OCI-LY7 (cell line): ENCODE measurements around the gene PKN1. TPM values are rescaled to one million over a fixed set of nuclear protein-coding genes. Genes with fewer than 3 reads are reported as not detected.

Experiments
- BruUV-seq: library from RNA; stranded (reverse); fragments of 400-500 nt; replicated peaks from 2 replicates; lab custom pipeline; 2021; lab: Mats Ljungman, UMichigan
- CTCF ChIA-PET: fragments of 300-600 bp; sonication (Branson Sonifier 250); formaldehyde crosslinking; loops from one replicate; lab custom pipeline; 2022; ENCODE audit warnings: antibody characterized with exemption; ENCODE audit not compliant: unreplicated experiment; lab: Charles Lee
- POLR2A ChIA-PET: fragments of 300-600 bp; sonication (Branson Sonifier 250); formaldehyde crosslinking; loops from one replicate; lab custom pipeline; 2022; ENCODE audit warnings: antibody characterized with exemption; lab: Charles Lee
- DNase-seq: peaks from one replicate; pipeline ENCODE4 v3.0.0-alpha.2; 2015; ENCODE audit warnings: low spot score
- H2AFZ ChIP-seq: fragments of 200-600 bp; sonication (generic), shearing (Covaris generic); 2 replicates; pipeline ENCODE4 v1.6.1; 2014; ENCODE audit warnings: mild to moderate bottlenecking, antibody characterized with exemption, low read length, moderate library complexity
- H3K27ac ChIP-seq: fragments of 200-600 bp; sonication (generic); 2 replicates; pipeline ENCODE4 v1.5.1; 2014; ENCODE audit warnings: mixed run types, low read depth, mild to moderate bottlenecking, moderate library complexity, low read length, inconsistent platforms; ENCODE audit not compliant: poor library complexity, severe bottlenecking
- H3K36me3 ChIP-seq: fragments of 200-600 bp; sonication (generic); 2 replicates; pipeline ENCODE4 v1.6.1; 2014; ENCODE audit warnings: mild to moderate bottlenecking, antibody characterized with exemption, low read length, moderate library complexity, mixed read lengths; ENCODE audit not compliant: insufficient read depth
- H3K4me1 ChIP-seq: fragments of 200-600 bp; sonication (generic); 2 replicates; pipeline ENCODE4 v1.5.1; 2014; ENCODE audit warnings: mild to moderate bottlenecking, low read length; ENCODE audit not compliant: insufficient read depth, poor library complexity, severe bottlenecking
- H3K4me2 ChIP-seq: fragments of 200-600 bp; sonication (generic); 2 replicates; pipeline ENCODE4 v1.6.1; 2014; ENCODE audit warnings: mild to moderate bottlenecking, low read length
- H3K4me3 ChIP-seq: fragments of 200-600 bp; sonication (generic); 2 replicates; pipeline ENCODE4 v1.5.1; 2014; ENCODE audit warnings: mild to moderate bottlenecking, low read depth, low read length; ENCODE audit not compliant: poor library complexity, severe bottlenecking
- H3K79me2 ChIP-seq: fragments of 200-600 bp; sonication (generic); 2 replicates; pipeline ENCODE4 v1.6.1; 2016; ENCODE audit warnings: low read depth, mild to moderate bottlenecking, low read length, moderate library complexity, mixed read lengths; ENCODE audit not compliant: insufficient read depth
- H3K9me2 ChIP-seq: fragments of 200-600 bp; sonication (generic); 2 replicates; pipeline ENCODE4 v1.6.1; 2016; ENCODE audit warnings: mild to moderate bottlenecking, low read length, mixed read lengths; ENCODE audit not compliant: insufficient read depth
- H3K9me3 ChIP-seq: fragments of 200-600 bp; sonication (generic); 2 replicates; pipeline ENCODE4 v1.6.1; 2014; ENCODE audit warnings: mild to moderate bottlenecking, mixed run types, low read length, mixed read lengths
- H4K20me1 ChIP-seq: fragments of 200-600 bp; sonication (generic); 2 replicates; pipeline ENCODE4 v1.6.1; 2014; ENCODE audit warnings: mild to moderate bottlenecking, antibody characterized with exemption, low read length, moderate library complexity, mixed read lengths; ENCODE audit not compliant: insufficient read depth
- EZH2phosphoT487 ChIP-seq: fragments of 200-600 bp; sonication (generic); IDR thresholded peaks from 2 replicates; pipeline ENCODE4 v1.6.1; 2018; ENCODE audit warnings: low read depth, borderline replicate concordance, mild to moderate bottlenecking, mixed run types, antibody characterized with exemption, low read length, moderate library complexity, mixed read lengths
- intact Hi-C: fragments of 100-400 bp; cut with micrococcal nuclease; formaldehyde crosslinking; loops from one replicate; pipeline ENCODE4 v1.10.0; 2022; ENCODE audit not compliant: unreplicated experiment
- total RNA-seq, 2 experiments: library from RNA; depleted of rRNA in 1 of 2; stranded (reverse); fragments of >200 nt in 1 of 2; shearing (Covaris generic) in 1 of 2; gene quantifications; 2 replicates each; pipeline ENCODE4 v1.2.3, GENCODE V29; 2014 to 2022
- TF ChIP-seq, protein P1 (sequence below): fragments of 200-600 bp; sonication (generic); conservative IDR thresholded peaks from 2 replicates; pipeline ENCODE4 v1.5.1; 2014; ENCODE audit warnings: mild to moderate bottlenecking, antibody characterized with exemption, low read length, moderate library complexity, mixed read lengths

Gene PKN1
- total RNA-seq, 2 experiments from 2014 or later, result 117 to 233 TPM

DNA sequence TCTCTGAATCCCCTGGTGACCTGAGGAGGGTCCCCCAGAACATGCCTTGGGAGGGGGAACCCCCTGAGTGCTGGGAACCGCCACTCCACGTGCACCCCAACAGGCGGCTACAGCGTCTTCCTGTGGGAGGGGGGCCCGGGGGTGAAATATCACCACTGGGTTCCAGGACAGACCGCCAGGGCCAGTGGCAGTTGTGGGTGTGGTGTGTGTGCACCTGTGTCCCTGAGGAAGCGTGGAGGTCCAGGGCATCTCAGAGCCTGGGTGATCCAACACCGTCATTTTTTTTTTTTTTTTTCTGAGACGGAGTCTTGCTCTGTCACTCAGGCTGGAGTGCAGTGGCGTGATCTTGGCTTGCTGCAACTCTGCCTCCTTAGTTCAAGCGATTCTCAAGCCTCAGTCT, 47.6 kb upstream of the PKN1 start:
- no TSS peak for BruUV-seq
- no peak overlapping the region for H3K27ac ChIP-seq

DNA sequence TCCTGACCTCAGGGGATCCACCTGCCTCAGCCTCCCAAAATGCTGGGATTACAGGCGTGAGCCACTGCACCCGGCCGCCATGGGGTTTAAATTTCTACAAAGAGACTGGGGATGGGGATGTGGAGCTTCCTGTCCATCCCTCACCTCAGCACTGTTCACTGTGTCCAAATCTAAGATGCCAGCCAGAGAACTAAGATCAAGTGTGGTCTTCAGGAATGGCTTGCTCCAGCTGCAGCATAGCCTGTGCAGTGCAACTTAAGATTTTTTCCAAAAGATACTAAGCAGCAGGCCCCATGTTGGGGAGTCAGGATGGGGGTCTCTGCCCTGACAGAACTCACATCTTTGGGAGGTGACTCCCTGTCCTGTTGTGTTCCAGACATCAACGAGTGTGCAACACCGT, 42.6 kb upstream of the PKN1 start:
- BruUV-seq, result no TSS peak
- no peak for DNase-seq
- TF ChIP-seq, protein P1, sequence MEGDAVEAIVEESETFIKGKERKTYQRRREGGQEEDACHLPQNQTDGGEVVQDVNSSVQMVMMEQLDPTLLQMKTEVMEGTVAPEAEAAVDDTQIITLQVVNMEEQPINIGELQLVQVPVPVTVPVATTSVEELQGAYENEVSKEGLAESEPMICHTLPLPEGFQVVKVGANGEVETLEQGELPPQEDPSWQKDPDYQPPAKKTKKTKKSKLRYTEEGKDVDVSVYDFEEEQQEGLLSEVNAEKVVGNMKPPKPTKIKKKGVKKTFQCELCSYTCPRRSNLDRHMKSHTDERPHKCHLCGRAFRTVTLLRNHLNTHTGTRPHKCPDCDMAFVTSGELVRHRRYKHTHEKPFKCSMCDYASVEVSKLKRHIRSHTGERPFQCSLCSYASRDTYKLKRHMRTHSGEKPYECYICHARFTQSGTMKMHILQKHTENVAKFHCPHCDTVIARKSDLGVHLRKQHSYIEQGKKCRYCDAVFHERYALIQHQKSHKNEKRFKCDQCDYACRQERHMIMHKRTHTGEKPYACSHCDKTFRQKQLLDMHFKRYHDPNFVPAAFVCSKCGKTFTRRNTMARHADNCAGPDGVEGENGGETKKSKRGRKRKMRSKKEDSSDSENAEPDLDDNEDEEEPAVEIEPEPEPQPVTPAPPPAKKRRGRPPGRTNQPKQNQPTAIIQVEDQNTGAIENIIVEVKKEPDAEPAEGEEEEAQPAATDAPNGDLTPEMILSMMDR, result no peak
- TF ChIP-seq EZH2phosphoT487, result no peak
- Histone ChIP-seq H3K79me2 (peaks cover 2% of the 10 kb centered on the region; the same call in 1 of the 2 replicates), H3K4me1 (peaks cover 1% of the 10 kb centered on the region), H3K27ac (no peak overlapping the region), H2AFZ (no peak overlapping the region), H3K4me2 (no peak overlapping the region), H4K20me1 (no peaks in the 10 kb centered on the region), H3K9me2 (no peaks in the 10 kb centered on the region), H3K9me3 (no peaks in the 10 kb centered on the region), H3K36me3 (peaks cover 20% of the 10 kb centered on the region), H3K4me3 (no peak overlapping the region)
- POLR2A ChIA-PET, result interaction anchor here (0.6 to 1.0 kb wide), 3 partner anchors 117 to 334 kb away, joined by 3 to 6 read pairs (median 4); no protein-coding TSS in a partner anchor
- CTCF ChIA-PET, result no interaction called here
- intact Hi-C loops, result no loop called here

More for the DNA sequence above, 47.6 kb upstream of the PKN1 start:
- Histone ChIP-seq H3K4me1 (peaks cover 46% of the 10 kb centered on the region), H2AFZ (no peak overlapping the region), H3K9me2 (no peaks in the 10 kb centered on the region), H4K20me1 (no peaks in the 10 kb centered on the region), H3K36me3 (no peaks in the 10 kb centered on the region; the same call in 1 of the 2 replicates), H3K4me3 (peak overlapping the region; percentile 9), H3K79me2 (peaks cover 33% of the 10 kb centered on the region; the same call in 1 of the 2 replicates), H3K9me3 (no peaks in the 10 kb centered on the region), H3K4me2 (peak overlapping the region; percentile 85)
- intact Hi-C loops, result no loop called here
- POLR2A ChIA-PET, result interaction anchor here (0.7 kb wide), 2 partner anchors 30 to 196 kb away, joined by 3 to 7 read pairs; no protein-coding TSS in a partner anchor
- no peak for DNase-seq
- CTCF ChIA-PET, result no interaction called here
- TF ChIP-seq, protein P1, result no peak
- TF ChIP-seq EZH2phosphoT487, result no peak

DNA sequence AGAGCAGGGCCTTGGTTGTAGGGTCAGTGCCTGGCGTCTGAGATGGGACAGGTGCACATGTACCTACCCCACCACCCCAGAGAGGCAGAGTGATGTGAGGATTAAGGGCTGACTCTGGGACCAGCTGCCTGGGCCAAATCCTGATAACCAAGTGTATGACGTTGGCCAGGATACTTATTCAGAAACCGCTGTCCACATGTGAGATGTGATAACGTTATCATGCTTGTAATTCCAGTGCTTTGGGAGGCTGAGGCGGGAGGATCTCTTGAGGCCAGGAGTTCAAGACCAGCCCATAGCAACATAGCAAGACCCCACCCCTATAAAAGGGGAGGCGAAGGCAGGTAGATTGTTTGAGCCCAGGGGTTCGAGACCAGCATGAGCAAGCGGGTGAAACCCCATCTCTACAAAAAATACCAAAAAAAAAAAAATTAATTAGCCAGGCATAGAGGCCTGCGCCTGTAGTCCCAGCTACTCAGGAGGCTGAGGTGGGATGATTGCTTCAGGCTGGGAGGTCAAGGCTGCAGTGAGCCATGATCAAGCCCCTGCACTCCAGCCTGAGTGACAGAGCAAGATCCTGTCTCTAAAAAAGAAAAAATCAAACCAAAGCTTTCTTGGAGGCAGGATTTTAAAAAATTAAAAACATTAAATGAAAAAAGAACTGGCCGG, 41.8 kb upstream of the PKN1 start:
- ChIA-PET CTCF (no interaction called here), POLR2A (no interaction called here)
- no peak for DNase-seq
- Histone ChIP-seq H3K36me3 (peaks cover 20% of the 10 kb centered on the region), H3K9me3 (no peaks in the 10 kb centered on the region), H3K27ac (no peak overlapping the region), H3K4me1 (no peaks in the 10 kb centered on the region), H3K4me2 (no peak overlapping the region), H3K4me3 (no peak overlapping the region), H2AFZ (no peak overlapping the region), H3K79me2 (no peaks in the 10 kb centered on the region), H4K20me1 (no peaks in the 10 kb centered on the region), H3K9me2 (no peaks in the 10 kb centered on the region)
- intact Hi-C loops, result no loop called here
- TF ChIP-seq, protein P1, result no peak
- no peak for TF ChIP-seq EZH2phosphoT487
- TSS peak; percentile 45 for BruUV-seq
